NOMO-1 treated with DMSO at 0.1 percent for 48 hours (cell line): Measurements from ENCODE around the gene WBP2NL.
"Not testable (repeated sequence)": the region's sequence is repeated elsewhere in the genome, so short reads cannot be mapped to it uniquely, and the experiment has no call there.

Source experiments
- DNase-seq: peaks from one replicate; lab custom pipeline; 2025; ENCODE audit not compliant: unreplicated experiment; lab: John Stamatoyannopoulos, UW

Gene WBP2NL

GRCh38 chr22:42070517-42071422 lies 72.2 kb downstream of the WBP2NL start, which contains the start of gene NAGA:
Gene NAGA (minus strand): TSS chr22:42070812. CDS start chr22:42070297, 515 bp downstream.
- peak; percentile 99 for DNase-seq

- DNase-seq = not testable (repeated sequence)
Observed at GRCh38 chr22:42071508-42071907, 72.9 kb downstream of the WBP2NL start.

DNA sequence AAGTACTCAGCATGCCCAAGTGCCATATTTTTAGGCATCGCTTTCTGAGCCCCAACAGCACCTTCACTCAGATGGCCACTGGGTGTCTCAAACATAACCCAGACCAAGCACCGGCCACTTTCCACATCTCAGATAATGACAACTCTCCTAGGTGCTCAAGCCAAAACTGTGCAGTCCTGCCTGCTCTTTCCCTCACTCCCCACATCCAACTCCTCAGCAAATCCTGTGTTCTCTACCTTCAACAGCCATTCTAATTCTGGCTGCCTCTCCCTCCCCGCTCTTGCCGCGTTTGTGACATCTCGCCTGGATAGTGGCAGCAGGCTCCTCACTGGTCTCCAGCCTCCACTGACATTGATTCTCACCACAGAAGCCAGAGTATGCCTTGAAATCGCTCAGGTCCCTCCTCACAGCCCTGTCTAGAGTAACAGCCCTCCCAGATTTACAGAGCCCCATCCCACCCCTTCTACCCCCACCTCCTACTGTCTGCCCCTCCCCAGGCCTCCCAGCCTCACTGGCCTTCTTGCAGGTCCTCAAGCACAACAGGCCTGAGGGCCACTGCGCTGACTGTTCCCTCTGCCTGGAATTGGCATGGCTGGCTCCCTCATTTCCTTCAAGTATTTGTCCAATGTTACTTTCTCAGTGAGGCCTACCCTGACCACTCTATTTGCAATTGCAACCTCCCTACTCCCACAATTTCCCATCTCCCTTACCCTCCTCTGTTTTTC lies 74.2 kb downstream of the WBP2NL start:
- DNase-seq = no peak

GRCh38 chr22:42073621-42074041 lies 75.0 kb downstream of the WBP2NL start:
- DNase-seq = no peak

- peak; percentile 43 for DNase-seq
Observed at GRCh38 chr22:42074132-42074811, 75.7 kb downstream of the WBP2NL start, which contains the start of gene PHETA2. Gene PHETA2 (plus strand): TSS chr22:42074248. CDS start chr22:42077294, 3,046 bp downstream.

- no peak for DNase-seq
Observed at GRCh38 chr22:42074846-42075676, 76.5 kb downstream of the WBP2NL start.

DNA sequence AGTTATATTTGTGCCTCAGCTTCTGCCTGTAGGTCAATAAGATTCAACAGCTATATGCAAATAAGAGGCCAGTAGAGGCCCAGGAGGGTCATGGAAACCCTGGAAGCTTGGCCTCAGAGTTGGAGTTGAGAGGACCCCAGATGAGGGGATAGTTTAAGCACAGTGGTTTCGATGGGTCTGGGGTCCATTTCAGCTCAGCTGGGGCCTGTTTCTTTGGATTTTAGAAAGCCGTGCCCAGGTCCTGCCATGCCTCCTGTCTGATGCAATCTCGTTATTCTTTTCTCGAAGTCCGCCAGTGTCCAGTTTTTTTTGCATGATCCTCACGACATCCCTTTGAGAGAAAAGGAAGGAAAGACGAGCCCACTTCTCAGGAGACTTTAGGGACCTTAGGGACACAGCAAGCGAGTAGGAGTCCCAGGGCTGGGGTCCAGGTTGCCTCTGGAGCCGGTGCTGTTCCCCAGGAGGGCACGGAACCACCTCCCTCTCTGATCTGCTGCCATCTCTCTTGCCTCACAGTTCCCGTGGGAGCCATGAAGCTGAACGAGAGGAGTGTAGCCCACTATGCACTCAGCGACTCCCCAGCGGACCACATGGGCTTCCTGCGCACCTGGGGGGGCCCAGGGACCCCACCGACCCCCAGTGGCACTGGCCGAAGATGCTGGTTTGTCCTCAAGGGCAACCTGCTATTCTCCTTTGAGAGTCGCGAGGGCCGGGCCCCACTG lies 78.3 kb downstream of the WBP2NL start:
- DNase-seq = no peak

- DNase-seq = no peak
Observed at GRCh38 chr22:42077486-42078125, 79.0 kb downstream of the WBP2NL start.
